Stimulated activated CD8-positive, alpha-beta memory T cell treated with anti-CD3 and anti-CD28 coated beads, Interleukin-12 subunit alpha, Interleukin-12 subunit beta, amount 100 ng/mL, for 4 hours (primary cell): ENCODE data around the gene NR6A1.

ENCODE experiments used
- DNase-seq: peaks from one replicate; pipeline ENCODE4 v3.0.0-alpha.2; 2020; ENCODE audit warnings: low read depth

Gene NR6A1

GRCh38 chr9:124488641-124489210, 282.4 kb downstream of the NR6A1 start:
- DNase-seq = no peak

GRCh38 chr9:124487260-124488182, 283.6 kb downstream of the NR6A1 start:
- DNase-seq = no peak

DNA sequence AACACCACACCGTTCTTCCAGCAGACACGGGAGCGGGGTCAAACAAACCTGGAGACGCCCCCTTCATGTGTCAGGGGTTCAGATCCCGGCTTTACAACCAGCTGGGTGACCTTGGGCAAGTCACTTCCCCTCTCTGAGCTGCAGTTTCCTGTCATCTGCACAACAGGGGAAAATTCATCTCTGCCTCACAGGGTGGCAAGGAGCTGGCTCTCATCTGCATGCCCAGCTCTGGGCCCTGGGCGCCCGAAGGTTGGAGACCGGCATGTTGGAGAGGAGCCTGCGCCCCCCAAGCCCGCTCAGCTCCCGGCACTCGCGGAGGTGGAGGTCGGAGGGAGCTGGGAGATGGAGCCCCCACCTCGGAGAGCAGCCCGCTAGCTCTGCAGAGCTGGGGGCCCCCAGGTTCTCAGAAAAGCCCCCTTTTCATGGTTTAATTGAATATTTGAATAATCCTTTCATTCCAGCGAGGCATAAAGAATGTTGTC, 284.3 kb downstream of the NR6A1 start:
- DNase-seq = no peak

- no peak for DNase-seq
Measured at GRCh38 chr9:124485936-124486335, 285.2 kb downstream of the NR6A1 start.

GRCh38 chr9:124485201-124485600, 285.9 kb downstream of the NR6A1 start:
- no peak for DNase-seq

DNA sequence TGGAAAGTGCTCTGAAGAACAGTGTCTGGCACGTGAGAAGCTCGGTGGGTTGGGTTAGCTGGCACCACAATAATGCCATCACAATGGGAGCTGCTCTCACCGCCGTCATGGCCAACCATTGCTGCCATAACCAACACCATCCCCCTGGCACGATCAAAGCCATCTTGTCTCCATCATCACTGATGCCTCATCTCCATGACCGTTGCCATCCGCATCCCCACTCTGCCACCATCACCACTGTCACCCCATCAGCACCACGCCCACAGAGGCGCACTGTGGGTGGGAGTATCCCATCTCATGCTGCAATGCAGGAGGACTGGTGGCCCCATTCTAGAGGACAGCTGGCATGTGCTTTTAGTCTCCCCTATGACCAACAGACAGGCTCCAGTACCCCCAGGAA, 287.6 kb downstream of the NR6A1 start:
- no peak for DNase-seq

- DNase-seq = no peak
Measured at GRCh38 chr9:124482431-124483031, 288.6 kb downstream of the NR6A1 start.

DNA sequence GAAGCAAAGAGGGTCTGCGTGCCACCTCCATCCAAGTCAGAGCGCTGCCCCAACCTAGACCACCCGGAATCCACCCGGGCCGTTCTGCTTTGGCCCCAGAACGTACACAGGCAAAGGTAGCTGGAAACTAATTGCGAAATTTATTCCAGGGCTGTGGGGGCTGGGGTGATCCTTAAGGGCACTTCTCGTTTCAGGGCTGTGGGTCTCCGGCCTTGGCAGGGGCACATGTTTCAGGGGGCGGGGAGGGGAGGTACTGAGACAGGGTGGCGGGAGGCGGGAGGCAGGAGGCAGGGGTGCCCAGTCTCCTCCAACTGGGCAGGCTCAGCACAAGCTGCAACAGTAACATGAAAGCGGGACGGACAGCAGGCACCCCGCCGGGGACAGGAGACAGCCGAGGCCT, 290.0 kb downstream of the NR6A1 start:
- no peak for DNase-seq

DNA sequence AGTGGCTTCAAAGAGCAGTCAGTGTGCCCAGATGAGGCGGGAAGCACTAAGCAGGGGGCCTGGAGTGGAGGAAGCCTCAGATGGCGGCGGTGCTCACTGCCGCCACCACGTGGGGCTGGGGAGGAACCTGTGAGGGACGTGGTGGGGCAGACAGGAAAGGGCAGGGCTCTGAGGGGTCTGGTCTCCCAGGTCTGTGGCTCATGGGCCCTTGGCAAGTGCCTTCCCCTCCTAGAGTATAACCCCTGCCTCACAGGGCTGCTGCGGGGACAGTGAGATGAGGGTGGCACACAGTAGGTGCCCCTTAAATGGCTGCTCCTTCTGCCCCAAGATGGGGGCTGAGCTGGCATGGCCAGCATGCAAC, 290.5 kb downstream of the NR6A1 start:
- no peak for DNase-seq

DNA sequence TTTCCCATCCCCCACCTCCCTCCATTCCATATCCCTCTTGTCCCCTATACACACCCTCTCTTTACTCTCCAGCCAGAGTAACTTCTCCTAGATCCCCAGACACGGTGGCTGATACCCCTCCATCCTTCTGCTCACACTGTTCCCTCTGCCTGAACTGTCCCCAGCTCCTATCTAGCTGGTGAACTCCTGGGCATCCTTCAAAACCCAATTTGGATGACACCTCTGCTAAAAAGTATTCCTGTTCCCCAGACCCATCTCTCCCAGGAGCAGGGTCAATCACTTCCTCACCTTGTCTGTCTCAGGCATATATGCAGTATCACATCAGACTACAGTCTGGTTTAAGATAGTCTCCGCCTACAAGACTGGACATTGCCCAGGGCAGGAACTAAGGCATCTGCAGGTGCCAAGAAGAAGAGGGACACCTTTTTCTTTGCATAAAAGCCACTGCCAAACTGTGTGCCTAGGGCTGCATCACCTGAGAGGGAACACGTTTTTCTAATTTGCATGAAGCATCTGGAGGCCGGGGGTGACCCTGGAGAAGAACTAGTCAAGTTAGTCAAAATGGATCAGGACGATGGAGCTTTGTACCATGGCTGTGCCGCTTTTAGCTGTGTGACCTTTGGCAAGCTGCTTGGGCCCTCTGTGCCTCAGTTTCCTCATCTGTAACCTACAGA, 291.0 kb downstream of the NR6A1 start:
- DNase-seq = no peak

DNA sequence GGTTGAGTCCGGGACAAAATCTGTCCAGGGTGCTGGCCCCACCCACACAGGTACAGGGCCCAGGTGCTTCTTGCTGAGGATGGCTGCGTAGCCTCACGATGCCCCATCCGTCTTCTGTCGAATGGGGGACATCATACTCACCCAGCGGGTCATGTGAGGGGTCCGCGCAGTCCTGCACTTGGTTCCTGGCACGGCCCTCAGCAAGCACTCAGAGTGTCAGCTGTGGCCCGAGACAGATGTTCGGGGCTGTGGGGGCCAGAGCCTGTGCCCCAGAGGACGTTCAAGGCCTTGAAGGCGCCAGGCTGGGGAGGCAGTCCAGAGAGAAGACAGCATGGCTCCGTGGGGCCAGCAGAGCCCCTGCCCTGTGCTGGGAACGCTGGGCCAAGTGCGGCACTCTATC, 291.7 kb downstream of the NR6A1 start:
- DNase-seq = no peak

GRCh38 chr9:124478354-124478753, 292.8 kb downstream of the NR6A1 start:
- DNase-seq = no peak

DNA sequence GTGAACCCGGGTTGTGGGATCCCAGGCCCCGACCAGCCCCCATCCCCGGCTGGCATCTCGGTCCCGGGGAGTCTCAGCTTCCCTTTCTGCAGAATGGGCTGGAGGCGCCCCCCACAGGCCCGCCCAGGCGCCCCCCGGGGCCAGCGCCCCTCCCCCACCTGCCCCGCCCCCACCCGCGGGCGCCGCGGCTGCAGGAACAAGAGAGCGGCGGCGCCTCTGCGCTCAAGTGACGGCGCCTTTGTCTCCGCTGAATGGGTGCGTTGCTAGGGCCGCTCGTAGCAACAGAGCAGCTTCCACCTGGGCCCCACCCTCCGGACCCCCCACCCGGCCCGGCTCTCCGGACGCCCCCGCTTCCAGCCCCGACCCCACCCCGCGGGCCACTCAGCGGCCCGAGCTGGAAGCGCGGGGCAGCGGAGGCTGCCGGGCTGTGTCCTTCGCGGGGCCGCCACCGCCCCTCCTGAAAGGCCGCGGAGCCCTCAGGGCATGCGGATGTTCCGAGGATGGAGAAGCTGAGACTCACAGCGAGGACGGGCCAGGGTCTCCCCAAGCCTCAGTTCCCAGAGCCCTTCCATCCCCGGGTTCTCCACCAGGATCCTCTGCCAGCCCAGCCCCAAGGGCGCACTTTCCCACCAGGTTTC, 293.3 kb downstream of the NR6A1 start:
- no peak for DNase-seq

DNA sequence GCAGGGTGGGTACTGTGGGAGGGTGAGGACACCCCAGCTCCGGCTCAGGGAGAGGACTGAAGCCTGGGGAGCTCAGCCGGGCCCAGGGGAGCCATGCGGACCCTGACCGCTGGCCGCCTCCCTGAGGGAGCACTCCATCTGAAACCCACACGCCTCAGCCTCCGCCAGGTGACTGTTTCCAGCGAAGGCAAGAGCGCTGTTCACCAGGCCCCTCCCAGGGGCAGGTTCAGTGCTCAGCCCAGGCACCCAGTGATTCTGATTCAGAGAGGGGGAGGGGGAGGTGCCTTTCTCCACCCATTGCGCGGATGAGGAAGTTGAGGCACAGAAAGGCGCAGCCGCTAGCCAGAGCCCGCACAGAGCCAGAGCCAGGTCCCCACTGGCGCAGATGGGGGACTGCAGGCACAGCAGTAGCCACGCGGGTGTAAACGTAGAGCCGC, 293.9 kb downstream of the NR6A1 start:
- DNase-seq = no peak

- no peak for DNase-seq
Measured at GRCh38 chr9:124475868-124476690, 295.0 kb downstream of the NR6A1 start.

- DNase-seq = no peak
Measured at GRCh38 chr9:124475158-124475867, 295.8 kb downstream of the NR6A1 start.

DNA sequence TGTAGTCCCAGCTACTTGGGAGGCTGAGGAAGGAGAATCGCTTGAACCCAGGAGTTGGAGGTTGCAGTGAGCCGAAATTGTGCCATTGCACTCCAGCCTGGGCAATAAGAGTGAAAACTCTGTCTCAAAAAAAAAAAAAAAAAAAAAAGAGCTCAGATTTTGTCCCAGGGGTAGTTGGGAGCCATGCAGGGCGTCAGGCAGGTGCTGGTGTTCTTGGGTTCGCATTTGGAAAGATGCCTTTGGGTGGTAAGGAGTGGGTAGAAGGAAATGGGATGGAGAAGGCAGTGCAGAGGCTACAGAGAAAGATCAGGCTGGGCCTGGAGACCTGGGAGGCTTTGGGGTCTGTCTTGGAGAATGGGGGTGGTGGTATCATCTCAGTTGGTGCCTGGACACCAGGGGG, 297.0 kb downstream of the NR6A1 start:
- no peak for DNase-seq

DNA sequence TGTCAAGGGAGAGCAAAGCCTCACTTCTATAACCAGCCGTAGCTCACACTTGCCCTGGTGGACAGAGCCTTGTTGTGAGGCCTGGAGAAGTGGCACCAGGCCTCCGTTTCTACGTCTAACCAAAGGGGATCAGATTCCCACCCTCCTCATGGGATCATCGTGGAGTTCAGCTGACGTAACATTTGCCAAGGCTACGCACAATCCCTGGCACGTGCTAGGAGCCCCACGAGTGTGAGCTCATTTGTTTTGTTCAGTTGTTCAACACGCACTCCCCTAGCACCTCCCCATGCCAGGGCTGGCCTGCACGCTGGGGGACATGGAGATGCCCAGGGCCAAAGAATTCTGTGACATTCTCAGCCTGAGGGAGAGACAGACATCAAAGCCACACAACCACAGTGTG, 297.8 kb downstream of the NR6A1 start:
- no peak for DNase-seq

DNA sequence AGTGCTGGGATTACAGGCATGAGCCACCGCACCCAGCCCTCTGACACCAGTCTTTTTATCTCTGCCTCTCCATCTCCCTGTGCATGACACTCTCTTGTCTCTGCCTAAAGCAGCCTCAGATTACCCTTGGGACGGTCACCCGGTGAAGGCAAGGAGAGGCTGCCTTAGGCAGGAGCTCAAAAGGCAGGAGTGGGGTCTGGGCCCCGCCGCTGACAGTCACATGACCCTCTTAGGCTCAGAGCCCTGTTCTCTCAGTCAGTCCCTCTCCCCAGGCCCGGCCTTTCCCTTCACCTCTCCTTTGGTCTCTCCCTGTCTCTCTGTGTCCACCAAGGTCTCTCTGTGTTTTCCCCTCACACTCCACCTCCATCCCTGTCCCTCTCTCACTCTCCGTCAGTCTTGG, 298.3 kb downstream of the NR6A1 start:
- DNase-seq = no peak

GRCh38 chr9:124471761-124472160, 299.4 kb downstream of the NR6A1 start:
- DNase-seq = no peak

GRCh38 chr9:124470726-124471125, 300.4 kb downstream of the NR6A1 start:
- DNase-seq = no peak
